Transverse colon (tissue), 4 donors: ENCODE measurements around the gene TRPM4.

Source experiments
- EP300 ChIP-seq: sonication (generic); formaldehyde crosslinking; IDR thresholded peaks from one replicate; pipeline ENCODE4 v1.6.1; 2017; ENCODE audit warnings: antibody characterized with exemption, low read depth
- POLR2A ChIP-seq: fragments of 450-650 bp; IDR thresholded peaks from one replicate; pipeline ENCODE4 v1.6.1; 2016; ENCODE audit warnings: antibody characterized with exemption, mild to moderate bottlenecking, moderate library complexity
- POLR2AphosphoS5 ChIP-seq, 3 donors: sonication (generic); formaldehyde crosslinking; IDR thresholded peaks; one replicate each; pipeline ENCODE4 v1.6.1; 2016; ENCODE audit warnings: antibody characterized with exemption in 3 of 3
- TF ChIP-seq, protein P1 (sequence below), 5 experiments: fragments of 200-600 bp in 3 of 5; fragments of 450-650 bp in 2 of 5; sonication (generic) in 3 of 5; IDR thresholded peaks; 1 replicate in 2 of 5; 2 replicates in 3 of 5; pipeline ENCODE4 v1.5.1; 2016 to 2017; ENCODE audit warnings: antibody characterized with exemption in 5 of 5, inconsistent platforms in 3 of 5, mild to moderate bottlenecking in 2 of 5, moderate library complexity in 1 of 5

- TF ChIP-seq, protein P1, sequence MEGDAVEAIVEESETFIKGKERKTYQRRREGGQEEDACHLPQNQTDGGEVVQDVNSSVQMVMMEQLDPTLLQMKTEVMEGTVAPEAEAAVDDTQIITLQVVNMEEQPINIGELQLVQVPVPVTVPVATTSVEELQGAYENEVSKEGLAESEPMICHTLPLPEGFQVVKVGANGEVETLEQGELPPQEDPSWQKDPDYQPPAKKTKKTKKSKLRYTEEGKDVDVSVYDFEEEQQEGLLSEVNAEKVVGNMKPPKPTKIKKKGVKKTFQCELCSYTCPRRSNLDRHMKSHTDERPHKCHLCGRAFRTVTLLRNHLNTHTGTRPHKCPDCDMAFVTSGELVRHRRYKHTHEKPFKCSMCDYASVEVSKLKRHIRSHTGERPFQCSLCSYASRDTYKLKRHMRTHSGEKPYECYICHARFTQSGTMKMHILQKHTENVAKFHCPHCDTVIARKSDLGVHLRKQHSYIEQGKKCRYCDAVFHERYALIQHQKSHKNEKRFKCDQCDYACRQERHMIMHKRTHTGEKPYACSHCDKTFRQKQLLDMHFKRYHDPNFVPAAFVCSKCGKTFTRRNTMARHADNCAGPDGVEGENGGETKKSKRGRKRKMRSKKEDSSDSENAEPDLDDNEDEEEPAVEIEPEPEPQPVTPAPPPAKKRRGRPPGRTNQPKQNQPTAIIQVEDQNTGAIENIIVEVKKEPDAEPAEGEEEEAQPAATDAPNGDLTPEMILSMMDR (IDR thresholded peaks at IDR 0.05): no peak
- TF ChIP-seq EP300 (no peak), POLR2A (no peak), POLR2AphosphoS5 (IDR thresholded peaks at IDR 0.05) (no peak)
Observed at GRCh38 chr19:49231389-49231788, 73.8 kb downstream of the TRPM4 start.
